ENCODE measurements around the gene AHNAK. TPM values are rescaled to one million over a fixed set of nuclear protein-coding genes. Genes with fewer than 3 reads are reported as not detected.

AHNAK gene
- total RNA-seq, 1 donor from 2014 or later = 302 TPM

DNA sequence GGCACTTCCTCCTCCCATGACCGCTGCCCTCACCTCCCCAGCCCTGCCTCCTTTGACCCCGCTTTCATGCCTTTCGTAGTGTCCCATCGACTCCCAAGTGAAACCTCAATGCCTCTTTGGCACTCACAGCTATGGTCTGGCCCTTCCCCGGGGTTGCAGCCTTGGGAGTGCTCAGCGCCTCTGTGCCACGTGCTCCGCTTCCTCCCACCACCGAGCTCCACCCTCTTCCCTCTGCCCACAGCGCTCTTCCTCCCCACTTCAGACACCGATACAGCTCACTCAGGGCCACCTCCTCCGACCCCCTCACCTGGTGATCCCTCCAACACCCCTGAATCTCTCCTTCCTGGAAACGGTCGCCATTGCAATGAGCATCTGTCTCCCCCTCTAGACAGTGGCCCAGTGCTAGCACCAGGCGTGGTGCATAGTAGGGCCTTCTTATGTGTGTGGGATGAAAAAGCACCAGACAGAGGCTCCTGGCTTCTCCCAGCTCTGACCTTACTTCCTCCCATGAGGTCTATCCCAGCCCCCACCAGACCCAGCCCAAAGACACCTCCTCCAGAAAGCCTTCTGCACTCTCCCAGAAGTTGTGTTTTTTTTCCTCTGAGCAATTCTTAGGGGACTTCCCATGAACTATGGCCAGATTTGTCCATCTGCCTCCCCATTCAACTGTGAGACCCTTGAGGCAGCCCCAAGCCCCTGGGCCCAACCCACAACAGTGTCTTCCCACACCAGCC is 144.2 kb downstream of the AHNAK start:
- no peaks in the 10 kb centered on the region for H3K9me3 Mint-ChIP-seq
- no peaks in the 10 kb centered on the region for H3K27me3 Mint-ChIP-seq
- no peak for DNase-seq (ENCODE audit: extremely low spot score, unreplicated experiment)
- TF ChIP-seq, protein P1, sequence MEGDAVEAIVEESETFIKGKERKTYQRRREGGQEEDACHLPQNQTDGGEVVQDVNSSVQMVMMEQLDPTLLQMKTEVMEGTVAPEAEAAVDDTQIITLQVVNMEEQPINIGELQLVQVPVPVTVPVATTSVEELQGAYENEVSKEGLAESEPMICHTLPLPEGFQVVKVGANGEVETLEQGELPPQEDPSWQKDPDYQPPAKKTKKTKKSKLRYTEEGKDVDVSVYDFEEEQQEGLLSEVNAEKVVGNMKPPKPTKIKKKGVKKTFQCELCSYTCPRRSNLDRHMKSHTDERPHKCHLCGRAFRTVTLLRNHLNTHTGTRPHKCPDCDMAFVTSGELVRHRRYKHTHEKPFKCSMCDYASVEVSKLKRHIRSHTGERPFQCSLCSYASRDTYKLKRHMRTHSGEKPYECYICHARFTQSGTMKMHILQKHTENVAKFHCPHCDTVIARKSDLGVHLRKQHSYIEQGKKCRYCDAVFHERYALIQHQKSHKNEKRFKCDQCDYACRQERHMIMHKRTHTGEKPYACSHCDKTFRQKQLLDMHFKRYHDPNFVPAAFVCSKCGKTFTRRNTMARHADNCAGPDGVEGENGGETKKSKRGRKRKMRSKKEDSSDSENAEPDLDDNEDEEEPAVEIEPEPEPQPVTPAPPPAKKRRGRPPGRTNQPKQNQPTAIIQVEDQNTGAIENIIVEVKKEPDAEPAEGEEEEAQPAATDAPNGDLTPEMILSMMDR (conservative IDR thresholded peaks at IDR 0.05) = no peak
- H3K36me3 Mint-ChIP-seq = no peaks in the 10 kb centered on the region
- no peak overlapping the region for H3K27ac Mint-ChIP-seq
- peaks cover 36% of the 10 kb centered on the region for H3K4me1 Mint-ChIP-seq (ENCODE audit: unreplicated experiment)
- H3K4me3 Mint-ChIP-seq = no peak overlapping the region

DNA sequence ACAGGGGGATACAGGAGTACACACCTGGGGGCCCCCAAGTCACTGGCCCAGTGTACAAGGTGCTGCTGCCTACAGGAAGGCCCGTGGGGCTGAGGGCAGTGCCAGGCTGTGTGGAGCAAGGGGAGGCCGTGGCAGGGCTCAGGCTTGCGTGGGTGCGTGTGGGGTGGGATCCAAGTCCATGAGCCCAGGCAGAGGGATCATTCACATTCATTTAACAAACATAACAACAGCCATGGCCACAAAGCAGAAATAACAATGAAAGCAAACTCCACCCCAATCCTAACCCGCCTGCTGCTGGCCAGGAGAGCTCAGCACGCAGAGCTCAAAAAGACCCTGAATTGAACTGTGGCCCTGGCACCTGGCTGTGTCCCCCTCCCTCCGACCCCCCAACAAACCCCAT is 144.8 kb downstream of the AHNAK start:
- no peaks in the 10 kb centered on the region for H3K9me3 Mint-ChIP-seq
- TF ChIP-seq, protein P1 (conservative IDR thresholded peaks at IDR 0.05) = no peak
- no peaks in the 10 kb centered on the region for H3K27me3 Mint-ChIP-seq

DNA sequence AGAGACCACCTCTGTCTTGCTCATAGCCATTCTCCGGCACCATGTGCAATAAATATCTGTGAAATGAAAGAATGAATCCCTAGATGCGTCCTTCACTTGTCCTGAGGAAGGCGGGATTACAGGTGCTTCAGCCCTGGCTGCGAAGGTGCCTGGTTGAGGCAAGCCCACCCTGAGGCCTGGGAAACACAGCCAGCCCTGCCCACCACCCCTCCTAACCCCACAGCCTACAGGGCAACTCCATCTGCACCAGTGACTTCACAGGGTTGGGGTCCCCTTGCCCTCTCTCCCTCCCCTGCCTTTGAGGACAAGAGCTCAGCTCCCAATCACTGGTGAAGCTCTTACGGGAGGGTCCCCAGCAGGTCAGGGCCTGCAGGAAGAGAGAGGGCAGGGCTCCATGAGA is 145.2 kb downstream of the AHNAK start:
- peaks cover 41% of the 10 kb centered on the region for H3K4me1 Mint-ChIP-seq (ENCODE audit: unreplicated experiment)
- no peak overlapping the region for H3K27ac Mint-ChIP-seq
- no peaks in the 10 kb centered on the region for H3K27me3 Mint-ChIP-seq
- H3K36me3 Mint-ChIP-seq = no peaks in the 10 kb centered on the region
- no peak overlapping the region for H3K4me3 Mint-ChIP-seq
- TF ChIP-seq, protein P1 (conservative IDR thresholded peaks at IDR 0.05) = no peak
- H3K9me3 Mint-ChIP-seq = no peaks in the 10 kb centered on the region
- DNase-seq (ENCODE audit: extremely low spot score, unreplicated experiment) = no peak

More for the DNA sequence above, 144.8 kb downstream of the AHNAK start:
- no peak overlapping the region for H3K4me3 Mint-ChIP-seq
- peaks cover 37% of the 10 kb centered on the region for H3K4me1 Mint-ChIP-seq (ENCODE audit: unreplicated experiment)
- no peak for DNase-seq (ENCODE audit: extremely low spot score, unreplicated experiment)
- H3K36me3 Mint-ChIP-seq = no peaks in the 10 kb centered on the region
- no peak overlapping the region for H3K27ac Mint-ChIP-seq

DNA sequence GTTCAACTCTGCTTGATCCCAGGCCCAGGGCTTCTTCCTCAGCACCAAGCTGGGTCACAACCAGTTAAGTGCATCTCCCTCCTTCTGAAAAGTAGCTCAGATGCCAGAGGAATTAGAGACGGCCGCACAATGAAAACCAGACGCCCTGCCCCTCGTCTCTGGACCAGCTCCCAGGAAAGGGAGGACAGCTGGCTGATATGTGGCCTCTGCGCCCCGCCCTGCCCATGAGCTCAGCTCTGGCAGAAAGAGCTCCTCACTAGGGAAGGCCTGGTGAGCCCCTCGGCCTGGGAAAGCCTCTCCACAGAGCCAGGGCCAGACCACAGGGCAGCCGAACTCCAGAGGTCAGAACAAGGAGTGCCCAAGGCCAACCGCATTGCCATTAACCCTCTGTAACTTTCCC is 145.8 kb downstream of the AHNAK start:
- Mint-ChIP-seq H3K4me3 (no peak overlapping the region), H3K27me3 (no peaks in the 10 kb centered on the region), H3K4me1 (ENCODE audit: unreplicated experiment) (peaks cover 42% of the 10 kb centered on the region), H3K27ac (no peak overlapping the region), H3K9me3 (no peaks in the 10 kb centered on the region), H3K36me3 (no peaks in the 10 kb centered on the region)
- TF ChIP-seq, protein P1 (conservative IDR thresholded peaks at IDR 0.05) = no peak
- DNase-seq (ENCODE audit: extremely low spot score, unreplicated experiment) = no peak

DNA sequence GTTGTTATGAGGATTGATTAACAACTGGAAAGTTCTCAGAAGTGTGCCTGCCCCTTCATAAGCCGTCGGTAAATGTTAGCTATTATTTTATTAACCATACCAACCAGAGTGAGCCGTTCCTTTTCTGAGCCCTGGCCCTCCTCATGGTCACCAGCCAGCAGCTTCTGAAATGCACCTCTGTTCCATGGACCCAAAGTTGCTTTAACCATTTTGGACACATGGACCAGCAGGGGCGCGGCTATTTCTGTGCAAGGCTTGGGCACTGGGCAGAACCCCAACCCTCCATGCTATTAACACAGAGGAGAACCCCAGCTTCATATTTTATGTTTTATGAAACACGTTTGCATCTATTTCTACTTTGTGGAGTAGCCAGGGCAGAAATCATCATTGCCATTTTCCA is 146.3 kb downstream of the AHNAK start:
- Mint-ChIP-seq H3K27me3 (no peaks in the 10 kb centered on the region), H3K9me3 (no peaks in the 10 kb centered on the region), H3K36me3 (no peaks in the 10 kb centered on the region), H3K4me1 (ENCODE audit: unreplicated experiment) (peaks cover 43% of the 10 kb centered on the region), H3K4me3 (no peak overlapping the region), H3K27ac (no peak overlapping the region)
- no peak for DNase-seq (ENCODE audit: extremely low spot score, unreplicated experiment)
- TF ChIP-seq, protein P1 (conservative IDR thresholded peaks at IDR 0.05) = no peak
